Brain microvascular endothelial cell (primary cell): ENCODE results near the gene LDLR.

Experiments used
- DNase-seq: peaks from one replicate; pipeline ENCODE4 v3.0.0-alpha.2; 2020
- H3K27ac ChIP-seq: fragments of 250-450 bp; sonication (Bioruptor Pico); 2 replicates; pipeline ENCODE4 v1.5.1; 2020; ENCODE audit warnings: mild to moderate bottlenecking, moderate library complexity
- H3K27me3 ChIP-seq: fragments of 250-450 bp; sonication (Bioruptor Pico); replicated peaks from 2 replicates; pipeline ENCODE4 v1.5.1; 2020; ENCODE audit warnings: mild to moderate bottlenecking
- H3K36me3 ChIP-seq: fragments of 250-450 bp; sonication (Bioruptor Pico); replicated peaks from 2 replicates; pipeline ENCODE4 v1.5.1; 2020; ENCODE audit warnings: mild to moderate bottlenecking
- H3K4me3 ChIP-seq: 2 replicates; pipeline ENCODE4 v1.5.1; 2011; ENCODE audit warnings: low read depth, mild to moderate bottlenecking, control low read depth, low read length, moderate library complexity
- CTCF ChIP-seq: IDR thresholded peaks from 2 replicates; pipeline ENCODE4 v1.5.1; 2011; ENCODE audit warnings: low read depth, mild to moderate bottlenecking, moderate library complexity, low read length, control low read depth, inconsistent platforms; ENCODE audit errors: missing control alignments
- in situ Hi-C: cut with HindIII; loops from 2 replicates; pipeline ENCODE4 v1.10.0; 2017; ENCODE audit warnings: low sequenced_read_pairs, low pct_ligation_motif_present

Gene LDLR

GRCh38 chr19:11165486-11166030, 76.3 kb downstream of the LDLR start:
- no peak for TF ChIP-seq CTCF
- in situ Hi-C loops, result no loop called here
- peaks cover 30% of the 10 kb centered on the region for H3K36me3 ChIP-seq
- H3K27ac ChIP-seq, result no peak overlapping the region
- DNase-seq, result no peak
- H3K27me3 ChIP-seq, result no peaks in the 10 kb centered on the region
- H3K4me3 ChIP-seq, result no peak overlapping the region

- Histone ChIP-seq H3K36me3 (peaks cover 30% of the 10 kb centered on the region), H3K27ac (no peak overlapping the region), H3K4me3 (no peak overlapping the region), H3K27me3 (no peaks in the 10 kb centered on the region)
- TF ChIP-seq CTCF, result no peak
- in situ Hi-C loops, result no loop called here
- no peak for DNase-seq
Measured at GRCh38 chr19:11166281-11167142, 77.2 kb downstream of the LDLR start.

GRCh38 chr19:11168568-11168967, 79.3 kb downstream of the LDLR start:
- Histone ChIP-seq H3K27ac (peak overlapping the region; percentile 89), H3K27me3 (no peaks in the 10 kb centered on the region)
- peak; percentile 94 for DNase-seq

GRCh38 chr19:11169896-11170678, 80.8 kb downstream of the LDLR start:
- H3K36me3 ChIP-seq, result peaks cover 50% of the 10 kb centered on the region
- DNase-seq, result no peak
- no peak overlapping the region for H3K4me3 ChIP-seq
- no peak overlapping the region for H3K27ac ChIP-seq
- no peaks in the 10 kb centered on the region for H3K27me3 ChIP-seq
- in situ Hi-C loops, result no loop called here
- TF ChIP-seq CTCF, result no peak

More at GRCh38 chr19:11168568-11168967, 79.3 kb downstream of the LDLR start:
- peaks cover 41% of the 10 kb centered on the region for H3K36me3 ChIP-seq
- H3K4me3 ChIP-seq, result no peak overlapping the region
- in situ Hi-C loops, result no loop called here
- TF ChIP-seq CTCF, result no peak

- no peak overlapping the region for H3K27ac ChIP-seq
- peaks cover 48% of the 10 kb centered on the region for H3K36me3 ChIP-seq
- in situ Hi-C loops, result no loop called here
- H3K4me3 ChIP-seq, result no peak overlapping the region
- DNase-seq, result no peak
- H3K27me3 ChIP-seq, result no peaks in the 10 kb centered on the region
- no peak for TF ChIP-seq CTCF
Measured at GRCh38 chr19:11171144-11171543, 81.9 kb downstream of the LDLR start.
